Measurements from ENCODE around the gene GCN1. TPM values are rescaled to one million over a fixed set of nuclear protein-coding genes. Genes with fewer than 3 reads are reported as not detected.

The GCN1 gene
- total RNA-seq, 1 donor from 2014 or later, result 123 TPM

DNA sequence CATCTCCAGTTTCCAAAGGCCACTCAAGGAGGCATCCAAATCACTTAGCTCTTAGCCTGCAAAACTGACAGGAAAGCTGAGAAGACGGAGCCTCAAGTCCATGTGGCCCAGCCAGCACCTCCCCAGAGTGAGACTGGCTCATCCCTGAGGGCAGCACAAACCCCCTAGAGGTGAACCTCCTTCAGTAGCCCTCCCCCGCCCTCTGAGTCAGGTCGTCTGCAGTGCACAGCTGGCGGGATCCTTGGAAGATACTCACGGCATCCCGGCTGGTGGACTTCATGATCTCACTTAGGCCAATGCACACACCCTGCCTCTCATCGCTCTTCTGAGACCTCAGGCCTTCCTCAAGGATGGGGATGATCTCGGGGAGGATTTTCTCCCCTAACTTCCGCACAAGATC lies 53.9 kb downstream of the GCN1 start:
- Mint-ChIP-seq H3K27me3 (ENCODE audit: low read depth, unreplicated experiment) (no peaks in the 10 kb centered on the region), H3K27ac (ENCODE audit: unreplicated experiment) (no peak overlapping the region), H3K4me1 (ENCODE audit: low read depth, unreplicated experiment) (no peaks in the 10 kb centered on the region), H3K36me3 (ENCODE audit: low read depth, unreplicated experiment) (peaks cover 48% of the 10 kb centered on the region), H3K4me3 (ENCODE audit: unreplicated experiment) (no peak overlapping the region), H3K9me3 (ENCODE audit: unreplicated experiment) (no peaks in the 10 kb centered on the region)
- Histone ChIP-seq H3K4me3 (ENCODE audit: insufficient read depth, low read depth, low read length) (no peak overlapping the region), H2AFZ (ENCODE audit: low read depth, low read length) (no peak overlapping the region), H3K9me3 (ENCODE audit: insufficient read depth, low read depth, low read length) (no peaks in the 10 kb centered on the region), H3K36me3 (ENCODE audit: insufficient read depth, low read length) (peaks cover 70% of the 10 kb centered on the region), H4K20me1 (ENCODE audit: insufficient read depth, low read length) (peaks cover 55% of the 10 kb centered on the region), H3K79me2 (ENCODE audit: insufficient read depth, low read length) (no peaks in the 10 kb centered on the region), H3K27me3 (ENCODE audit: insufficient read depth, low read length) (no peaks in the 10 kb centered on the region), H3K9ac (ENCODE audit: low read length) (no peak overlapping the region), H3K27ac (ENCODE audit: low read depth, low read length) (no peak overlapping the region), H3K4me2 (ENCODE audit: low read length) (no peak overlapping the region), H3K4me1 (ENCODE audit: insufficient read depth, low read length) (peaks cover 3% of the 10 kb centered on the region)
- DNase-seq (ENCODE audit: low read depth) (no peak), FAIRE-seq (no peak)
- TF ChIP-seq, protein P1, sequence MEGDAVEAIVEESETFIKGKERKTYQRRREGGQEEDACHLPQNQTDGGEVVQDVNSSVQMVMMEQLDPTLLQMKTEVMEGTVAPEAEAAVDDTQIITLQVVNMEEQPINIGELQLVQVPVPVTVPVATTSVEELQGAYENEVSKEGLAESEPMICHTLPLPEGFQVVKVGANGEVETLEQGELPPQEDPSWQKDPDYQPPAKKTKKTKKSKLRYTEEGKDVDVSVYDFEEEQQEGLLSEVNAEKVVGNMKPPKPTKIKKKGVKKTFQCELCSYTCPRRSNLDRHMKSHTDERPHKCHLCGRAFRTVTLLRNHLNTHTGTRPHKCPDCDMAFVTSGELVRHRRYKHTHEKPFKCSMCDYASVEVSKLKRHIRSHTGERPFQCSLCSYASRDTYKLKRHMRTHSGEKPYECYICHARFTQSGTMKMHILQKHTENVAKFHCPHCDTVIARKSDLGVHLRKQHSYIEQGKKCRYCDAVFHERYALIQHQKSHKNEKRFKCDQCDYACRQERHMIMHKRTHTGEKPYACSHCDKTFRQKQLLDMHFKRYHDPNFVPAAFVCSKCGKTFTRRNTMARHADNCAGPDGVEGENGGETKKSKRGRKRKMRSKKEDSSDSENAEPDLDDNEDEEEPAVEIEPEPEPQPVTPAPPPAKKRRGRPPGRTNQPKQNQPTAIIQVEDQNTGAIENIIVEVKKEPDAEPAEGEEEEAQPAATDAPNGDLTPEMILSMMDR (IDR thresholded peaks at IDR 0.05; ENCODE audit: insufficient read depth, low read depth, low read length), result no peak
- no peak for TF ChIP-seq EZH2 (IDR thresholded peaks at IDR 0.05; ENCODE audit: insufficient read depth, low read length)

DNA sequence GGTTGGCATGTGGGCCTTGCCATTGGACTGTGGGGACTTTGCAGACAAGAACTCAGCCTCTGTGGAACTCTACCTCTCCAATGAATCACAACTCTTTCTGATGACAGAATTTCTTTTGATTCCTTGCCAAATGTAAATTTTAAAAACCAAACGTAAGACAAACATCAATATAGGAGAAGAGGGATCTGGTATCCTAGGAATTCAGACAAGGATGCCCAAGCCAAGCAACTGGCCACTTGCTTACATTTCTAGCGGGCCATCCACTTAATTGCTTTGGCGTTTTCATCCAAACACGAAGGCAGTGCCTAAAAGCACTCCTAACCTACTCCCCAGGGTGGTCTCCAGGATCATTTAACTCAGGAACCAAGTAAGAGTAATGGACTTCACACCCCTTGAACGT lies 54.6 kb downstream of the GCN1 start:
- H3K36me3 Mint-ChIP-seq (ENCODE audit: low read depth, unreplicated experiment), result peaks cover 47% of the 10 kb centered on the region
- H3K9ac ChIP-seq (ENCODE audit: low read length), result no peak overlapping the region

DNA sequence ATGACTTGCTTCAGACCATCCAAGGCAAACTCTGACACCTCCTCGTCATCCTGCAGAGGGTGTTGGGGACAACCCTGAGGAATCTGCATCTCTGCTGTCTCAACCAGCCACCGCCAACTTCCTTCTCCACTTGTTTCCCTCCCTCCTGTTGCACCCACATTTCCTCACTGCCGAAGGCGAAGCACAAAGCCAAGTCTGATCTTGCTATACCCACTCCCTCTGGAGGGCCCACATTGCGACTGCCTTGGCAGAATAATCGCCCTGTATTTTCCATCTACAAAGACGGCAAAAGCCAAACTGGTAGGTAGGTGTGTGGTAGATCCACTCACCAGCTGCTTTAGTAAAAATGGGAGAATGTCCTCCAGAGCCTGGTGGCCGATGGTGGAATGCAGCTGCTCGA lies 56.1 kb downstream of the GCN1 start:
- H3K4me3 Mint-ChIP-seq (ENCODE audit: unreplicated experiment), result no peak overlapping the region
- no peaks in the 10 kb centered on the region for H3K27me3 Mint-ChIP-seq (ENCODE audit: low read depth, unreplicated experiment)
- no peak overlapping the region for H3K4me3 ChIP-seq (ENCODE audit: insufficient read depth, low read depth, low read length)
- H3K36me3 ChIP-seq (ENCODE audit: insufficient read depth, low read length), result peaks cover 70% of the 10 kb centered on the region
- H3K79me2 ChIP-seq (ENCODE audit: insufficient read depth, low read length), result no peaks in the 10 kb centered on the region
- peaks cover 53% of the 10 kb centered on the region for H4K20me1 ChIP-seq (ENCODE audit: insufficient read depth, low read length)
- H3K9me3 Mint-ChIP-seq (ENCODE audit: unreplicated experiment), result no peaks in the 10 kb centered on the region
- H3K9me3 ChIP-seq (ENCODE audit: insufficient read depth, low read depth, low read length), result no peaks in the 10 kb centered on the region
- DNase-seq (ENCODE audit: low read depth), result no peak
- no peak overlapping the region for H3K4me2 ChIP-seq (ENCODE audit: low read length)
- peaks cover 3% of the 10 kb centered on the region for H3K4me1 ChIP-seq (ENCODE audit: insufficient read depth, low read length)
- no peak overlapping the region for H3K27ac Mint-ChIP-seq (ENCODE audit: unreplicated experiment)
- TF ChIP-seq, protein P1 (IDR thresholded peaks at IDR 0.05; ENCODE audit: insufficient read depth, low read depth, low read length), result no peak
- TF ChIP-seq EZH2 (IDR thresholded peaks at IDR 0.05; ENCODE audit: insufficient read depth, low read length), result no peak
- H3K4me1 Mint-ChIP-seq (ENCODE audit: low read depth, unreplicated experiment), result no peaks in the 10 kb centered on the region
- FAIRE-seq, result no peak
- no peak overlapping the region for H3K27ac ChIP-seq (ENCODE audit: low read depth, low read length)
- no peak overlapping the region for H3K9ac ChIP-seq (ENCODE audit: low read length)
- no peaks in the 10 kb centered on the region for H3K27me3 ChIP-seq (ENCODE audit: insufficient read depth, low read length)
- peaks cover 45% of the 10 kb centered on the region for H3K36me3 Mint-ChIP-seq (ENCODE audit: low read depth, unreplicated experiment)
- no peak overlapping the region for H2AFZ ChIP-seq (ENCODE audit: low read depth, low read length)

More for the DNA sequence above, 54.6 kb downstream of the GCN1 start:
- no peaks in the 10 kb centered on the region for H3K27me3 Mint-ChIP-seq (ENCODE audit: low read depth, unreplicated experiment)
- no peak overlapping the region for H3K4me3 Mint-ChIP-seq (ENCODE audit: unreplicated experiment)
- peak overlapping the region; percentile 7 for H3K27ac ChIP-seq (ENCODE audit: low read depth, low read length)
- no peak overlapping the region for H3K4me3 ChIP-seq (ENCODE audit: insufficient read depth, low read depth, low read length)
- FAIRE-seq (no peak), DNase-seq (ENCODE audit: low read depth) (peak; percentile 49)
- peaks cover 69% of the 10 kb centered on the region for H3K36me3 ChIP-seq (ENCODE audit: insufficient read depth, low read length)
- no peak overlapping the region for H3K27ac Mint-ChIP-seq (ENCODE audit: unreplicated experiment)
- H3K27me3 ChIP-seq (ENCODE audit: insufficient read depth, low read length), result no peaks in the 10 kb centered on the region
- H3K4me1 Mint-ChIP-seq (ENCODE audit: low read depth, unreplicated experiment), result no peaks in the 10 kb centered on the region
- H2AFZ ChIP-seq (ENCODE audit: low read depth, low read length), result no peak overlapping the region
- H3K9me3 Mint-ChIP-seq (ENCODE audit: unreplicated experiment), result no peaks in the 10 kb centered on the region
- peaks cover 3% of the 10 kb centered on the region for H3K4me1 ChIP-seq (ENCODE audit: insufficient read depth, low read length)
- no peaks in the 10 kb centered on the region for H3K9me3 ChIP-seq (ENCODE audit: insufficient read depth, low read depth, low read length)
- H4K20me1 ChIP-seq (ENCODE audit: insufficient read depth, low read length), result peaks cover 51% of the 10 kb centered on the region
- no peak for TF ChIP-seq EZH2 (IDR thresholded peaks at IDR 0.05; ENCODE audit: insufficient read depth, low read length)
- TF ChIP-seq, protein P1 (IDR thresholded peaks at IDR 0.05; ENCODE audit: insufficient read depth, low read depth, low read length), result no peak
- no peaks in the 10 kb centered on the region for H3K79me2 ChIP-seq (ENCODE audit: insufficient read depth, low read length)
- H3K4me2 ChIP-seq (ENCODE audit: low read length), result no peak overlapping the region
